HepG2 (cell line): ENCODE measurements around the gene COL18A1. TPM values are rescaled to one million over a fixed set of nuclear protein-coding genes. Genes with fewer than 3 reads are reported as not detected.
A peak's percentile ranks its signal among the peaks of the same experiment; 100 is the strongest.

ENCODE experiments used
- AKAP8 ChIP-seq: sonication (generic); formaldehyde crosslinking; IDR thresholded peaks from 2 replicates; pipeline ENCODE4 v1.5.1; 2020; ENCODE audit warnings: mild to moderate bottlenecking, missing genetic modification reagents
- ATRX ChIP-seq: sonication (generic); formaldehyde crosslinking; IDR thresholded peaks from 2 replicates; pipeline ENCODE4 v1.4.0; 2020; ENCODE audit warnings: missing genetic modification reagents, borderline replicate concordance
- ERF ChIP-seq: IDR thresholded peaks from 2 replicates; pipeline ENCODE4 v1.6.1; 2018; ENCODE audit warnings: missing biosample characterization, missing genetic modification reagents
- FOXA3 ChIP-seq: IDR thresholded peaks from 2 replicates; pipeline ENCODE4 v1.6.1; 2016; ENCODE audit warnings: missing genetic modification reagents, missing compliant biosample characterization
- GTF3A ChIP-seq: sonication (generic); formaldehyde crosslinking; conservative IDR thresholded peaks from 2 replicates; pipeline ENCODE4 v1.4.0; 2020; ENCODE audit warnings: mild to moderate bottlenecking, missing genetic modification reagents
- NFE2 ChIP-seq: sonication (generic); formaldehyde crosslinking; IDR thresholded peaks from 2 replicates; pipeline ENCODE4 v1.4.0; 2020; ENCODE audit warnings: missing genetic modification reagents
- NFIC ChIP-seq: IDR thresholded peaks from 2 replicates; pipeline ENCODE4 v1.6.1; 2012; ENCODE audit warnings: mild to moderate bottlenecking, low read length, inconsistent platforms
- TARDBP ChIP-seq: sonication (generic); formaldehyde crosslinking; IDR thresholded peaks from 2 replicates; pipeline ENCODE4 v1.8.0; 2022; ENCODE audit warnings: mild to moderate bottlenecking, missing genetic modification reagents
- TOE1 ChIP-seq: sonication (generic); formaldehyde crosslinking; IDR thresholded peaks from 2 replicates; pipeline ENCODE4 v1.4.0; 2020; ENCODE audit warnings: mild to moderate bottlenecking, missing genetic modification reagents
- YY1 ChIP-seq: IDR thresholded peaks from 2 replicates; pipeline ENCODE4 v1.6.1; 2011; ENCODE audit warnings: low read length, low read depth, moderate library complexity, mild to moderate bottlenecking; ENCODE audit not compliant: insufficient read depth, insufficient replicate concordance
- ZGPAT ChIP-seq: IDR thresholded peaks from 2 replicates; pipeline ENCODE4 v1.6.1; 2016; ENCODE audit warnings: mild to moderate bottlenecking
- ZMYM2 ChIP-seq: sonication (generic); formaldehyde crosslinking; IDR thresholded peaks from 2 replicates; pipeline ENCODE4 v1.8.0; 2022; ENCODE audit warnings: mild to moderate bottlenecking, missing genetic modification reagents
- ZNF235 ChIP-seq: sonication (generic); formaldehyde crosslinking; IDR thresholded peaks from 2 replicates; pipeline ENCODE4 v1.8.1; 2023; ENCODE audit warnings: mild to moderate bottlenecking, missing genetic modification reagents, borderline replicate concordance
- ZNF609 ChIP-seq: sonication (generic); formaldehyde crosslinking; IDR thresholded peaks from 2 replicates; pipeline ENCODE4 v1.4.0; 2020; ENCODE audit warnings: mild to moderate bottlenecking, missing genetic modification reagents, borderline replicate concordance
- ZNF614 ChIP-seq: IDR thresholded peaks from 2 replicates; pipeline ENCODE4 v1.6.1; 2018; ENCODE audit warnings: missing biosample characterization, missing genetic modification reagents, inconsistent platforms, borderline replicate concordance
- ZNF784 ChIP-seq: sonication (generic); formaldehyde crosslinking; IDR thresholded peaks from 2 replicates; pipeline ENCODE4 v1.5.1; 2020; ENCODE audit warnings: missing genetic modification reagents, mild to moderate bottlenecking, borderline replicate concordance
- ZNF891 ChIP-seq: sonication (generic); formaldehyde crosslinking; IDR thresholded peaks from 2 replicates; pipeline ENCODE4 v1.5.0; 2020; ENCODE audit warnings: mild to moderate bottlenecking, missing genetic modification reagents
- polyA plus RNA-seq, 8 experiments: library from polyadenylated mRNA; depleted of rRNA in 3 of 8; stranded (reverse) in 7 of 8; unstranded in 1 of 8; fragments of >200 nt; fragmentation: Illumina TruSeq in 4 of 8; extraction: Trizol in 4 of 8; gene quantifications; 2 replicates each; pipeline versions ENCODE4 v1.2.1 to v1.2.3, GENCODE V29; 2011 to 2016; ENCODE audit warnings: low read depth in 4 of 8, missing spikeins in 1 of 8, mixed read lengths in 1 of 8; ENCODE audit not compliant: insufficient read depth in 1 of 8
- total RNA-seq, 5 experiments: library from RNA; depleted of rRNA; stranded (reverse); fragments of >200 nt; fragmentation: Illumina TruSeq; extraction: Trizol; gene quantifications; 2 replicates each; pipeline ENCODE4 v1.2.3, GENCODE V29; 2016; ENCODE audit warnings: low read depth in 1 of 5

The COL18A1 gene
- total and polyA plus RNA-seq, 2 of the 13 experiments (the other 11 are each of a cell fraction or from before 2014, with no cell fraction given): 79.0 to 102 TPM

- TF ChIP-seq ZNF609 (peak; percentile 74), TARDBP (CRISPR knock-in tag) (peak; percentile 85), YY1 (peak; percentile 37), NFIC (no peak), TOE1 (CRISPR knock-in tag) (no peak), FOXA3 (CRISPR knock-in tag) (peak; percentile 70), ERF (CRISPR knock-in tag) (peak; percentile 52; the same call in 1 of the 2 replicates), GTF3A (CRISPR knock-in tag) (no peak), ZGPAT (CRISPR knock-in tag) (peak; percentile 80; the same call in 1 of the 2 replicates), AKAP8 (CRISPR knock-in tag) (0 out of 2 replicates have a peak, but pooled peaks have one; percentile 71), ZMYM2 (no peak), ZNF784 (no peak), ZNF891 (CRISPR knock-in tag) (0 out of 2 replicates have a peak, but pooled peaks have one; percentile 12), ZNF614 (peak; percentile 56; the same call in 1 of the 2 replicates), ATRX (CRISPR knock-in tag) (no peak), NFE2 (CRISPR knock-in tag) (no peak), ZNF235 (CRISPR knock-in tag) (0 out of 2 replicates have a peak, but pooled peaks have one; percentile 54)
Observed at GRCh38 chr21:45448810-45449657, 44.1 kb downstream of the COL18A1 start (continued).
